Mucosa of gallbladder (tissue), 1 donor: Measurements from ENCODE around the gene USHBP1. TPM values are rescaled to one million over a fixed set of nuclear protein-coding genes. Genes with fewer than 3 reads are reported as not detected.

Experiments
- DNase-seq: peaks from one replicate; pipeline ENCODE4 v3.0.0-alpha.2; 2020; ENCODE audit warnings: low spot score
- total RNA-seq: library from RNA; stranded (reverse); gene quantifications from one replicate; pipeline ENCODE4 v1.2.1, GENCODE V29; 2021
- donor health status: DM: no; HTN: no; CAD: no.

USHBP1 gene
- total RNA-seq, 1 donor from 2014 or later = 4.3 TPM

DNA sequence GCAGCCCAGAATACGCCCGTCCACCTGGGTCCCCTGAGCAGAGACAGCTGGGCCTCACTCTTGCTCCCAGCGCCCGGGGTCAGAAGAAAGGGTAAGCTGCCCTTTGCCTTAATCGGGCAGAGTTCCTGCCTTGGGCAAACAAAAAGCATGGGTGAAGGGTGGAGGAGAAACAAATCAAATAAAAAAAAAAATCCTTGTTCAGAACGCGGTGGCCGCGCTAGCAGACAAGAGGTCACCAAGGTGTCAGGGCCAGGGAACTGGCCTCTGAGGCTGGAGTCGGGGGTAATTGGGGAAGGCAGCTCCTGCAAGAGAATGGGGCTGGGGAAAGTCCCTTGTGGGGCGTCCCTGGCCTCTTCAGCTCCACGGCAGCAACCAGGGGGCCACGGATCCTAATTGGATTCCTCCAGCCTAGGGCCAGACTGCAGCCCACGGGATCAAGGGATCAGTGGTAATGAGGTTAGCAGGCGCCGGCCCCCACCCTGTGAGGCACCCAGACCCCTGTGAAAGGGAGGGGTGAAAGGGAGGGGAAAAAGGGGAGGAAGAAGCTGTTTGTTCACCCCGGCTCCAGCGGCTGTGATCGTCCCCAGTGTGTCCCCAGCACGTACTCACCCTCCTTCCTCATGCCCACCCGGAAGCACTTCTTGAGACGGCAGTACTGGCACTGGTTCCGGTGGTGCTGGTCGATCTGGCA is 24.3 kb downstream of the USHBP1 start:
- DNase-seq = no peak

DNA sequence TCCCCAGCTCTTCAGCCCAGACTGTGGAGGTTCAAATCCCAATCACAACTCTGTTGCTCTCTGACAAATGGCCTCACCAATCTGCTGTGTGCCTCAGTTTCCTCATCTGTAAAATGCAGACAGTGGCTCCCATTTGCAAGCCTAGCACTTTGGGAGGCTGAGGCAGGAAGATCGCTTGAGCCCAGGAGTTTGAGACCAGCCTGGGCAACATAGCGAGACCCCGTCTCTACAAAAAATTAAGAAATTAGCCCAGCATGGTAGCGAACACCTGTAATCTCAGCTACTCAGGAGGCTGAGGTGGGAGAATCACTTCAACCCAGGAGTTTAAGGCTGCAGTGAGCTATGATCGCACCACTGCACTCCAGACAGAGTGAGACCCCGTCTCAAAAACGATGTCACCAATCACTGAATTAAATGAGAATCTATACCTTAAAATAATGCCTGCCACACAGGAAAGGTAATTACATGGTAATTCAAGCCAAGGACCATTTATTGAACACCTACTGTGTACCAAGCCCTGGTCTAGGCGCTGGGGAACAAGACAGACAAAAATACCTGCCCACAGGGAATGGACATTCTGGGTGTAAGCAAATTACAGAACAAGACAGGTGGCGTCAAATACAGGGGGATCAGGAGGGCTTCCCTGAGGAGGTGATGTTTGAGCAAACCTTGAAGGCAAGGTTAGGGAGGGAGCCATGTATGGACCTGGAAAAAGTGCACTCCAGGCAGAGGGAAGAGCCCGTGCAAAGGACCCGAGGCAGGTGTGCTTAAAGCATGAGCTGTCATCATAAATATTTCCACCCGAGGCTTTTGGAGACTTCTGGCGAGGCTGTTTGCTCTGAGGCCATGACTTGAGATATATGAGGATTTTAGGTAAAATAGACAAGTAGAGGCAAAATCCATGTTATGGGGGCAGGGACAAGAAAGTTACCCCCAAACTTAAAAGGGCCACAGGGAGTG is 26.5 kb downstream of the USHBP1 start:
- no peak for DNase-seq

DNA sequence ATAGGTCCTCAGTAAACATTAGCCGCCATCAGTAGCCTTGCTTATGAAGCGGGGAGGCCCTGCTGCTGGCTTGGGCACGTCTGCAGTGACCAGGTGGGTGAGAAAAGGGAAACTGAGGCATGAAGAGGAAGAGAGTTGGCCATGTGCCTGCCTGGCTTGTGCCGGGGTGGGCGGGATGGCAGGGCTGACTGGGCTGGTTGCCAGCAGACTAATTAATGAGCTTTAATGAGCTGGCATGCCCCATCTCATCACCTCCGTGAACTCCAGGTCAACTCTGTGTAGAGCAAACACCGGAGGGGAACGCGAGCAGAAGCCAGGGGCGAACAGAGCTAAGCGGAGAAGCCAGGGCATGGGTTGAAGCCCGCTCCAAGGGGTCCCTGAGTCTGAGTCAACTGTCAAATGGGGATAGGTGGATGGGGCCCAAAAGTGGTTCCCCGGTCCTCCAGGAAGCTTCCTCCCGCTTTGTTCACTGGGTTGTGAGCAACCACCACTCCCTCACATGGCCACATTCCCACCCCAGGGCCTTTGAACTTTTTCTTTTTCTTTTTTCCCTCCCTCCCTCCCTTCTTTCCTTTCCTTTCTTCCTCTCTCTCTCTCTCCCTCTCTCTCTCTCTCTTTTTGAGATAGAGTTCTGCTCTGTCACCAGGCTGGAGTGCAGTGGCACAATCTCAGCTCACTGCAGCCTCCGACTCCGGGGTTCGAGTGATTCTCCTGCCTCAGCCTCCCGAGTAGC is 27.6 kb downstream of the USHBP1 start:
- DNase-seq = no peak

DNA sequence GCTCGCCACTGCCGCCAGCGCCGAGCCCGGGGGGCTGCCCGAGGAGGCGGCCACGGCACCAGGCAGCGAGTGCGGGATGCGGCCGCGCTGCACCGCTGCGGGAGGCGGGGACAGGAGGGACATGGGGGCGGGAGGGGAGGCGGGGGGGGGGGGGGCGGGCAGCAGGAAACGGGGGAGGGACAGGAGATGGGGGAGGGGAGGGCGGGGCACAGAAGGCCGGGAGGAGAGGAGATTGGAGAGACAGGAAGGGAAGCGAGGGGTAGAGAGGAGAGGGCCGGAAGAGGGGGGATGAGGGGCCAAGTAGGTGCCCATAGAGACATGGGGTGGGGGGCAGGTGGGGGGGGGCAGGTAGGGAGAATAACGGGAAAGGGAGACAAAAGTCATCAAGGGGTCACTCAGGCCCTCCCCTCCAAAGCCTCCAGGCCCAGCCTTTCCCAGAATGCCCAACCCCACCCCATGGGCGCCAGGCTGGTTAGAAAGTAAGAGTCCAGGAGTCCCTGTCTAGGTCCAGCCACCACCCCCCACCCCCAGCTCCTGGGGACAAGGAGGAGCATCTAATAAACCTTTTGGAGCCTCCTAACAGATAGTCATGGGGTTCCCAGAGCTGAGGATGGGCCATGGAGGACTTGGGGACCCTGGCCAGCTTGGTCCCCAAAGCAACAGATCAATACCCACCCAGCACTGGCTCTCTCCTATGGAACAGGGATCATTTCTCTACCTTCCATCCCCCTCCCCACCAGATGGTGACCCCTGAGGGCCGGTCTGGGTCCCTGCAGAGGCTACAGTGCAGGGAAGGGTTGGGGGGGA is 28.4 kb downstream of the USHBP1 start:
- no peak for DNase-seq

DNA sequence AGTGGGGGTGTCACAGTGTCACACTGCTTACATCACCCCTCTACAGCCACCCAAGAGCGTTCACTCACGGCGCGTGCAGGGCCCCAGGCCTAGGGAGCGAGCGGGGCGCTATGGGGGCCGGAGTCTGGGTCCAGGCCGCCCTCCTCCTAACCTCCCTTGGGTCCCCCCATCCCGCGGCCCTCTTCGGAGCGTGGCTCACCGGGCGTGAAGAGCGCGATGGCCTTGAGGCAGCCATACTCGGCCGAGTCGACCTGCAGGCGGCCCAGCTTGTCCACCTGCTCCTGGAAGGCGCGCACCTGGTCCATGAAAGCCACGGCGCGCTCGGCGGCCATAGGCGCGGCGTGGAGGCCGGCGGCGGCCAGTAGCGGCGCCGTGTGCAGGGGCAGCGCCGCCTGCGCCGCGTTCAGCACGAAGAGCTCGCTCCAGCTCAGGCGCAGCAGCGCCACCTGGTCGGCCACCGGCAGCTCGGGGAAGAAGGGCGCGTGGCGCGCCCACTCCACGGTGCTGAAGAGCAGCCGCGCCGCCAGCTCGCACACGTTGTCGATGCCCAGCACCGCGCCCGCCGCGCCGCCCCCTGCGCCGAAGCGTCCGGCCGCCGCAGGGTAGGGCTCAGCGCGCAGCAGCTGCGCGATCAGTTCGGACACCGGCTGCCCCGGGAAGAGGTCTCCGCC is 29.1 kb downstream of the USHBP1 start:
- peak; percentile 70 for DNase-seq

DNA sequence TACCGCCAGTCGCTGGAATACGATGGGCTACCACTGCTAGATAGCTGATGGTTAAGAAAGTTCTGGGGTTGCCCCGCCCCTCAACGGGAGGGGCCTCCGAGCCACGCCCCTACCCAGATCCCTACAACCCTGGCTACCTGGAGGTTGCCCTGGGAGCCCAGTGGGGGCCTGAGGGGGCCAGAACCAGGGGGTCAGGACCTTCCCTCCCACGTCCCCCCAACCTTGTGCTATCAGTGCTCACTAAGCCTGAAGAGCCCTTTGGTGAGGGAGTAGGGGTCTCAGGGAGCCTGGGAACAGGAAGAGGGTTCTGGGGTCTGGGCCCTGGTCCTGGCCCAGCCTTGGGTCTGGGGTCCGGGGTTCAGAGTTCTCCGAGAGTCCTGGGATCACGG is 29.6 kb downstream of the USHBP1 start:
- peak; percentile 44 for DNase-seq

DNA sequence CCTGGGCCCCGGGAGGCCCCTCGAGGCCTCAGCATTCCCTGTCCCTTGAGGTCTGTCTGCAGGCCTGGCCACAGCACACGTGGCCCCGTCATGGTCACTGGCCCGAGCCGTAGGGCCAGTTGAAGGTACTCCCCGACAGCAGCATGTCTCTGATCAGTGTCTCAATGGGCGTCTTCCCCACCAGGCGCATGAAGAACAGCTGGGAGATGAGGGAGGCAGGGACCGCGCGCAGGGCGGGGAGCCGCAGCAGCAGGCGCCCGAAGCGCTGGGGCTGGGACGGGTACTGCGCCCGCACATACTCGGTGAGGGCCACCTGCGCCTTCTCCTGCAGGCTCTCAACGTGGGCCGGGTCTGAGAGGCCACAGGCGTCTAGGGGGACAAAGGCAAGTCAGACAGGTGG is 32.3 kb downstream of the USHBP1 start:
- no peak for DNase-seq

DNA sequence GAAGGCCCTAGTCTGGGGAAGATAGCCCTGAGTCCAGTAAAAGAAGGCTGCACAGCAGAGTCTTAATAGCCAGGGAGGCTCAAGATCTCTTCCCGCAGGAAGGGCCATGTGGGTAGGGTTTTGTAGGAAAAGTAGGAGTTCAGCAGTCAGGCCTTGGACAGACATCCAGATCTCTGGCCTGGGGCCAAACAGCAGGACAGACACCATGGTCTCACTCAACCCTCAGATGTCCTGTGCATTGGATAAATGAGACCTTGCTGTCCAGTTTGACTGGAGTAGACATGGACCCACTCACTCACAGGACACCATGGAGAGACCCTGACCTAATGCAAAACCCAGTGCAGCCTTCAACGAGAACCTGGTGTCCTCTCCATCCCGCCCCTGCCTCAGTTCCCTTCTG is 34.7 kb downstream of the USHBP1 start:
- no peak for DNase-seq

DNA sequence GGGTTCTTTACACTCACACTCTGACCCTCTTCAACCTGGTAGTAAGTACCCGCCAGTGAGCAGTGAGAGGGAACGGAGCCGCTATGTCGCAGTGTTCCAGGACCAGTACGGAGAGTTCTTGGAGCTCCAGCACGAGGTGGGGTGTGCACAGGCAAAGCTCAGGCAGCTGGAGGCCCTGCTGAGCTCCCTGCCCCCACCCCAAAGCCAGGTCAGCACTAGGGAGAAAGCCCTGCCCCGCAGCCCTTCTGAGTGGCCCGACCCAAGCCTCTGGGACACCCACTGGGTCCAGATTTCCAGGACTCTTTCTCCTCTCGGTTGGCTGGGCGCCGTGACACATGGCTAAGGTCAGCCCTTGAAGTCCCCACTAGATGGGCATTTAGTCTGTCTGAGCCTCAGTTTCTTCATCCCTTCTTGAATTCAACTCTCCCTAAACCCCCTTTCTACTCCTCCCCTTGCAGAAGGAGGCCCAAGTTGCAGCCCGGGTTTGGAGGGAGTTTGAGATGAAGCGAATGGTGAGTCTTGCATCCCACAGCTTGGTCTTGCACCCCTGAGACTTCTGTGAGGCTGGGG is 36.7 kb downstream of the USHBP1 start:
- DNase-seq = no peak

DNA sequence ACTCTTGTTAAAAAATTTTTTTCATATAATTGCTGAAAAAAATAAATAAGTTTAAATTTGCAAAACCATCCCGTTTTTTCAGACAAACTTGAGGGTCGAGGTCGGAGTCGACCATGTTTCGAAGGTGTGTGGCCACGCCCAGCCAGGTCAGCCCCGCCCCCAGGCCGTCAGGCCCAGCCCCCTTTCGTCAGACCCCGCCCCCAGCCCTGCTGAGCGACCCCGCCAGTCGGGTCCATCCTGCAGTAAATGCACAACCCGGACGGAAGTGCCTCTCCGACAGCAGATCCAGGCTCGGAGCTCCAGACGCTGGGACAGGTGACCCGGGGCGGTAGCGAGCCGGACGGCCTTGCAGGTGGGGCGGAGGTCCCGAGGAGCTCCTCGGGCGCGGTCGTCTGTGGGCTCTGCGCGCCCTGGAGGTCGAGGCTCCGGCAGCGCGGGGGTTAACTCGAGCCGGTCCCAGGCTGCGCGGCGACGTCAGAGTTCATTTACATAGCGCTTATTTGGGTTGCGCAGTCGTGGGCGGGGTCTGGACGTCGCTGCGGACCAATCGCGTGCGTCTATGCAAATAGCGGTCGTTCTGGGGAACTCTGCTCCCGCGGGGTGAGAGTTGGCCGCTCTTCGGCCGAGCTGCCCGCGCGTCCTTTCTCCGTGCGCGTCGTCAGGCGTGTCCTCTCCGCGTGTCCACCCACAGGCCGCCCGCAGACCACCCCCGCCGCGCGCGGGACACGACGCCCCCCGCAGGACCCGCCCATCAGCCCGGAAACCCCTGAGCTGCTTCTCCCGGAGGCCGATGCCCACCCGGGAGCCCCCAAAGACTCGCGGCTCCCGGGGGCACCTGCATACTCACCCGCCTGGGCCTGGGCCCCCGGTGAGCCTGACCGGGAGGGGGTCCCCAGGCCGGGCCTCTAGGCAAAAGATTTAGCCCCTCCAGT is 38.3 kb downstream of the USHBP1 start, which contains the start of gene OCEL1:
Gene OCEL1, plus strand, starts transcription at position 225 of the 932 bp plus-strand sequence. Its CDS starts 22 bp downstream, at position 247.
- DNase-seq = peak; percentile 99

DNA sequence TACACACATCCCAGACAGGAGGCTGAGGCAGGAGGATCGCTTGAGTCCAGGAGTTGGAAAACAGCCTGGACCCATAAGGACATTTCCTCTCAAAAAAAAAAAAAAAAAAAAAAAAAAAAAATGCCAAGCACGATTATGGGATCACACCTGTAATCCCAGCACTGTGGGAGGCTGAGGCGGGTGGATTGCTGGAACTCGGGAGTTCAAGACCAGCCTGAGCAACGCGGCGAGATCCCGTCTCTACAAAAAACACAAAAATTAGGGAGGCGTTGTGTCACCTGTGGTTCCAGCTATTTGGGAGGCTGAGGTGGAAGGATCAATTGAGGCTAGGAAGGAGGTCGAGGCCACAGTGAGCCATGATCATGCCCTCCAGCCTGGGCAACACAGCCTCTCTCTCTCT is 39.5 kb downstream of the USHBP1 start:
- DNase-seq = no peak

DNA sequence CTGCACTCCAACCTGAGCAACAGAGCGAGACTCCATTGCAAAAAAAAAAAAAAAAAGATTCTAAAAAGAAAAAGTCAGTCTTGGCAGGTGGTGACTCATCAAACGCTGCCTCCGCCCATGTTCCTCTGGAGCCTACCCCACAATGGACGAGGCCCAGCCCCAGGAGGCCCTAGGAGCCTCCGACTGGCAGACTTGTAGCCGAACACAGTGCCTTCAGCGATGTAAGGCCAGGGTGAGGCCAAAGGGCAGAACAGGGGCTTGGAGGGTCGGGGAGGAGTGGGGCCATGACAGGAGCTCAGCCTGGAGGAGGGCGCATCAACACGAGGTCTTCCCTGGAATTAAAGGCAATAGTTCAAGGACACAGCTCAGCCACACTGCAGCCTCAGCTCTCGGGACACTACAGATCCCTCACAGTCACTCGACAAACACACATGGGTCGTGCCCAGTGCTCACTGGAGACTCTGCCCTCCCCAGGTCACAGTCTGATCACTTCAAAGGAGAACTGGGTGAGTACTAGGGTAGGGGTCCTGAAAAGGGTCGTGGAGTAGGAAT is 44.3 kb downstream of the USHBP1 start:
- DNase-seq = no peak

DNA sequence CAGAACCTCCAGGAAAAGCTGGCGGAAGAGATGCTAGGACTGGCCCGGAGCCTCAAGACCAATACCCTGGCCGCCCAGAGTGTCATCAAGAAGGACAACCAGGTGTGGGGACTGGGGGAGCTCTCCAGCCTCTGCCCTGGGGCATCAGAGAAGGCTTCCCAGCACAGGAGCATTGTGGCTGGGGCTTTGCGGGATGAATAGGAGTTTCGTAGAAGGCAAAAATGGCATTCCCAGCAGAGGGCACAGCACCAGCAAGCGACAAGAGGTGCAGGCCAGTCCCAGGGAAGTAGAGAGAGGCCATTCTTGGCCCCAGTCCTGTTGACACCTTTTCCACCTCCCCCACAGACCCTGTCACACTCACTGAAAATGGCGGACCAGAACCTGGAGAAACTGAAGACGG is 45.3 kb downstream of the USHBP1 start:
- no peak for DNase-seq

DNA sequence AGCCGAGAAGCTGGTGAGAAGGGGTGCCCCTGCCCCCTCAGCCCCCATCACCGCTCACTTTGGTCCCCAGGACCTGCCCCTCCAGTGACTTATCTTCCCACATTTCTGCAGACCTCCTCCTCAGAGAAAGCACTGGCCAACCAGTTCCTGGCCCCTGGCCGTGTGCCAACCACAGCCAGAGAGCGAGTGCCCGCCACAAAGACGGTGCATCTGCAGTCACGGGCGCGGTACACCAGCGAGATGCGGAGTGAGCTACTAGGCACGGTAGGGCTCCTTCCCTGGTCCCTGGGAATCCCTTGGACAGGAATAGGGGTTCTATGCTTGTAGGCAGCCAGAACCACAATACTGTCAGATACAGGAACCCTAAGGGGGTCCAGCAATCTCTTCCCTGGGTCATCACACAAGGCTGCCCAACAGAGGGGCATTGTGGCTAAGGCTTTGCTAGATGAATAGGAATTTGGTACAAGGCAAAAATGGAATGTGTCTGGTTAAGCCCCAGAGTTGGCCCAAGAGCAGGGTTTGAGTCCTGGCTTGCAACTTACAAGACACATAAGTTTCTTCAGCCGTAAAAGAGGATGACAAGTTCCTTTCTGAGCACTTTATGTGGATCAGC is 48.4 kb downstream of the USHBP1 start:
- DNase-seq = no peak

DNA sequence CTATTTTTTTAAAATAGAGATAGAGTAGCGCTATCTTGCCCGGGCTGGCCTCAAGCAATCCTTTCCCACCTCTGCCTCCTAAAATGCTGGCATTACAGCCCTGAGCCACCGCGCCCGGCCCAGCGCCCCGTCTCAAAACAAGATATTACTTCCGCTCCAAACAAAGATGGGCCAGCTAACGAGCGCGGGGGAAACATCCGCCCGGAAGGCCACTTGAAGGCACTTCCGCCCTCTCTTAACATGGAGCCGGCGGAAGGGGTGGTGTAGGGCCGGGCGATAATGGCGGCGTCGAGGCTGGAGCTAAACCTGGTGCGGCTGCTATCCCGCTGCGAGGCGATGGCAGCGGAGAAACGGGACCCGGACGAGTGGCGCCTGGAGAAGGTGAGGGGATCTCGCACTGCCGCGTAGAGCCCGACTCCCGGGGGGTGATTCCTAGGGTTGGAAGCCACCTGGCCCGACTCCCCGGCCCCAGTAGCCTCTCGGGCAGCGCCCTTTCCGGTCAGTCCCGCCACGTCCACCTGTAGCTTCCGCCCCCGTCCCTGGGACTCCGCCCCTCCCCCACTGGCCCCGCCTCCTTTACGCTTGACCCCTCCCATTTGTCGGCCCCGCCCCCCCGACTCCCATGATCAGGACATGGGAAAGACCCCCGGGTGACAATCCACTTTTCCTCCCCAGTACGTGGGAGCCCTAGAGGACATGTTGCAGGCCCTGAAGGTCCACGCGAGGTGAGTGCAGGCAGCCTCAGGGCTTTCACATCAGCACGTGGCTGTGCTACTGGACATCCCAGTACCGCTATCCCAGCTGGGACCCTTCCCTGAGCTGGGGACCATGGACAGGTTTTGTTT is 49.2 kb downstream of the USHBP1 start, which contains the start of gene USE1:
Gene USE1, plus strand, starts transcription at position 231 of the 845 bp plus-strand sequence. Its CDS starts 49 bp downstream, at position 280.
- peak; percentile 92 for DNase-seq

DNA sequence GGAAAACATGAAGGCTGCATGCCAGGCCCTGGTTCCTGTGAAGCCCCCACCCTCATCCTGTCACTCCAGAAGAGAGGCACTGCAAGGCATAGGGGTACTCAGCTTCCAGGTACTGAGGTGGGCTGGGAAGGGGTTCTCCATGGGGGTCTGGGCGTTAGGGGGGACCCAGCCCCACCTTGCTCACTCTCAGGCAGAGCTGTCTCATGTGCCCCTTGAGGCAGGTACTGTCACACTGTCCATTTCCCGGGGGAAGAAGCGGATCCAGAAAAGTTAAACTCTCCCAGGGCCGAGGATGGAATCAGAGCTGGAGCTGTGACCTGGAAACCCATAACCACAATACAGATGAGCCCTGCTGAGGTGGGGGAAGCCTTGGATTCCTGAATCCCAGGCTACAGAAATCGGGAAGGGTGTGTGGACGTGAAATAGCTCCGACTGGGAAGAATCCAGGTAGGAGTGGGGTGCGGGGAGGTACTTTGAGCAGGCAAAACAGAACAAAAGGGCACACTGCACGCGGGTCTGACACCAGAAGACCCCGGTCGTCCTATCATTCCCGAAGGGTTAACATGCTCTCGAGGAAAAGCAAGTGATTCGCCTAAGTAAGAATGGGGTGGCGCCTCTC is 49.9 kb downstream of the USHBP1 start:
- no peak for DNase-seq

DNA sequence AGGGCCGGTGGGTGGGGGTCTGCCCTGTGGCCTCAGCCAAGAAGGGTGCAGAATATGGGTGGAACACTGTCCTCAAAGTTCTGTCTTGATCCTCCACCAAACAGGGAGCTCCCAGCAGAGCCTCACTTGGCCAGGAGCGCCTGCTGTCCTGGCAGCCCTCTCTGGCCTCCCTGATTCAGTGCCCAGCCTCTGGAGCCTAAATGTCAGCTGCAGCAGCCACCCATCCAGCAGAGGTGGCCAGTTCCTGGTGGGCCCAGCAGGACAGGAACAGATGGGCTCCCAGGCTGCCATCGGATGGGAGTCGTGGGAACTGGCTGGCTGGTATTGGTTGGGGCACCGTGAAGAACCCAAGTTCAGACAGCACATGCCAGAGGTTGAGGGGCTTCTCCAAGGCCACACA is 51.2 kb downstream of the USHBP1 start:
- no peak for DNase-seq
